HG03469 (cell line): ENCODE measurements around the gene GLI3.

Experiments used
- ATAC-seq: cut with Tn5 transposase; IDR thresholded peaks from one replicate; pipeline ENCODE4 v1.9.1; 2021; ENCODE audit warnings: mild to moderate bottlenecking, moderate library complexity, moderate number of reproducible peaks; ENCODE audit not compliant: unreplicated experiment

Gene GLI3

DNA sequence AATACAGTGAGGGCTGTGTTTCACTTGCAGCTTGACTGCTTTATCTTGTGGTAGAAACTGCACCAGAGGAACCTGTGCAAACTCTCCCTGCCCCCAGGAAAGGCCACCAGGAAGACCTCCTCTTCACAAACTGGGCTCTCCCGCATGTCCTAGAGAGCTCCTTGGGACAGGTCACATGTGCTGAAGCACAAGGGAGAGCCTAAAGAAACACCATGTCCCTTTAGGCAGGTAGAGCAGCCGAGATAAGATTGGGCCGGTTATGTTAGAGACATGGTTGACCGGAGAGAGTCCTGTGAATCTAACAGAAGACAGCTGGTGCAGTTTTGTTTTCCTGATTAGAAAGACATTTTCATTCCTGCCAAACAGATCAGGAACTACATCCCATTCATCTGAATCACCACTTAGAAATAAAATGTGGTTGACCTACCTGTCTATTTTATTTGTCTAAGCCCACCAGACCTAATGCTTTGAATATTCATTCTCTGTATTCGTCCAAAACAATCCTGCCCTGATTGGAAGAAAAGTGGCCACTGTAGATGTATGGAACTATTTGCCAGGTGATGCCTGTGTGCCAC lies 224.1 kb downstream of the GLI3 start:
- no peak for ATAC-seq

DNA sequence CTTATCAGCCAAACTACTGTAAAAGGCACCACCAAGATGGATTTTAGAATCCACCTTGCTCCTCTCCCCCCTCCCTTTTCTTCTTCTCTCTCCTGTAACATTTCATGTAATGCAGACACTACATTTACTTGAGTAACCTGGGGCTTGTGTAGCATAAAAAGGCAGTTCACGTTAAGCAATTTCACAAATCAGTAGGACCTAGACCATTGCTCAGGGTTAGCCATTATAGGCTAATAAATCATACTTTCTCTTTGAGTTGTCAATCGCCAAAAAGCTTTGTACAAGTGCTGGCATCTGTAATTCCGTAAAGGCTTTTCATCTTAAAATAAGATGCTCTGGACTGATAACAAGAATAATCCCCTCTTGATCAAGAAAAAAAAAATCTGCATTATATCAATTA lies 224.7 kb downstream of the GLI3 start:
- no peak for ATAC-seq

DNA sequence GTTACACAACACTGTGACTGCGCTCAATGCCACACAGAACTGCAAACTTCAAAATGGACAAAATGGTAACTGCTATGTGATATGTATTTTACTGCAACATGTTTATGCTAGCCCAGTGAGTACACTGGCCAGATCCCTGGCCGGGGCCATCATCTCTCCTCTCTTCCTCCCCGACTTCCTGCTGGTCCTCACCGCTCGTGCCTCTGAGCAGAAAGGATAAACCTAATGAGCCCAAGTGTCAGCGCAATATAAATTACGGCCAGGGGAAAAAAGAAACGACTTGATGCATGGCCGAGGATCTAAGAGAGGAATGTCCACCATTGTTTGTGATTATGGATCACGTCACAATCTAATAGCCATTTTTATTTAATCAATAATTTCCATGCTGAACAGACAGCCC lies 225.2 kb downstream of the GLI3 start:
- ATAC-seq, result no peak

DNA sequence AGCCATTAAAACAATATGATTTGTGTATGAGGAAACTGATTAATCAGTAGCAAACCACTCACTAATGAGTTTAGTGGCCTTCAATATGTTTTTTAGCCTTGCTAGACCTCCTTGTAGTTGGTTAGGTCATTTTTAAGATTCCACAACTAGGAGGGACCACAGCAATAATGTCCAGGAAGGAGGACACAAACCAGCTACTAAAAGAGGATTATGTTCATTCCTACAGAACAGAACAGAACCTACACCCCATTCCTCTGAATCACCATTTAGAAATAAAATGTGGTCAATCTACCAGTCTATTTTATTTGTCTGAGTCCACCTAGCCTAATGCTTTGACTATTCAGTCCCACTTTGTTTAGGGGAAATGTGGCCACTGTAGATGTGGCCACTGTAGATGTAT lies 226.3 kb downstream of the GLI3 start:
- no peak for ATAC-seq

DNA sequence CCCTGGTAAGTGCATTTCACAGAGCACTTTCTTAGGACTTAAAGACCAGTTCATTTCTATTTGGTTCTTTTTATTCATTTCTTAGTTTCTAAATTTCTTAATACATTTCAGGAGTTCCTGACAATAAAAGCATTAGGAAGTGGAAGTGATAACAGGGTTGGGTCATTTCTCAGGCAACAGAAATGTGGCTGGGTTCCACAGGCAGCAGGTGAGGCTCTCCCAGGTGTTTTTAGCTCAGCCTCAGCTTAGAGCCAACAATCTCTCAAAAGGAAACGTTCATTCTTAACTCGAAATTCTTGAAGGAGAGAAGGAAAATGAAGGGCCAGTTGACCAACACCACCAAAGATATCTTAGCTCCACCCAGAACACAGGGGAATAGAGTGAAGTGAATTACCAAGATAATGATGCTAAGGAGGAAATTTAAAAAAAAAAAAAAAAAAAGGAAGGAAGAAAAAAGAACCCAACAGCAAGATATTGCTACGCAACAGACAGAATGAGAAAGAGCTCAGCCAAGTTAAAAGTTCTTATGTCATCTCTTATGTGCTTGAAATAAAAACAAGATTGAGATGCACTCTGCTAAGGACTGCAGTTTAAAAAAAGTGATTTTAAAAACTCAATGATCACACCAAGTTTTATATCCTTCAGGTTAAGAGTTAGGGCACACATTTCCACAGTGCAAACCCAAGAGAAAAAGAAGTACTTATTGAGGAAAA lies 230.1 kb downstream of the GLI3 start:
- ATAC-seq, result no peak

DNA sequence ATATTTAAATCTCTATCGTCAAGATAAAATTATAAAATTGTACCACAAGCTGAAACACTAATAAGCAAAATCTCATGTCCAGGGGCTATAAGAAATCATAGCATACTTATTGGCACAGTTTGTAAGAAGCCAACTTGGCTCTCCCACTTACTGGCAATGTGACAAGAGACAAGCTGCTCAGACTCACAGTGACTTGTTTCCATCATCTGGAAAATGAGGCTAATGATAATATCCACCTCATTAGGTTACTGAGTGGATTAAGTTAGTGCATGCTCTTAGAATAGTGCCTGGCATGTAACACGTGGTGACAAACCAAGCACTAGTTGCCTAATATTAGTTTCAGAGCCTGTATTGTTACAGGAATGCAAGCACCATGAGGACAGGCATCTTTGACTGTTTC lies 234.4 kb downstream of the GLI3 start:
- ATAC-seq, result no peak

DNA sequence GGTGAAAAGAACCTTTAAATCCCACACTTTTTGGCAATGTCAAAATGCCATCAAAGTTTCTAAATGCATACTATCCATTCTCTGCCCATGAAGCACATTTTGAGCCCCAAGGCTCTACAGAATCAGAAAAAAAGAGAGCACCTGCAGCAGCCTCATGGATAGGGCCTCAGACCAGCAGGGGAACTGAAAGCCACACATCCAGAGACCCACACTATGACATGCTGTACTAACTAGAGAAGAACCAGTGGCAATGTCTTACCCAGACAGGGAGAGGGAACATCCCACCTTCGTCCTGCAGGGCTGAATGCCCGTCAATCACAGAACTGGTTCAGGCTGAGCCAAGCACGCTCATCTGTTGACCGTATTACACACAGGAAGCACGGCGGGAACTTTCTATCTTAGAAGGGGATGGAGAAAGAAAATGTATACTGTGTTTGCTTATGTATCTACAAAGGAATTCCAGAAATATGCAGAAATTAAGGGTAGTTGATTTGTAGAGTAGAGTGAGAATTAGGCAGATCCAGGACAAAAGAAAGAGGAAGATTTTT lies 237.2 kb downstream of the GLI3 start:
- no peak for ATAC-seq

DNA sequence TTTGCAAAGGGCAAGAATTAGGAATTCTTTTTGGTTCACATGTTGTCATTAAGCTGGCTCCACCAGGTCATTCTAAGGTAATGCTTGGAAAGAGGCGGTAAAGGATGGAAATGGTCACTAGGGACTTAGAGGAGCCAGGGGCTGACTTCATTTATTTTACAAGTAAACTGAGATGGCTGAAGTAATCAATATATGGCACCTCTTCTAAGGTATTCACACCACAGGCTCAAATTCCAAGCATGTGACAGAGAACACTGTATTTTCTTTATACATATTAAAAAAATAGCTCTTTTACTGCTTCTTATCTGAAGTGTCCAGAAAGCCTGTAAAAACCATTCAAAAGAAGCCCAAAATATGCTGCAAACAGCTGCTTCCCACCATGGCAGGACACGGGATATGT lies 239.0 kb downstream of the GLI3 start:
- ATAC-seq, result no peak

DNA sequence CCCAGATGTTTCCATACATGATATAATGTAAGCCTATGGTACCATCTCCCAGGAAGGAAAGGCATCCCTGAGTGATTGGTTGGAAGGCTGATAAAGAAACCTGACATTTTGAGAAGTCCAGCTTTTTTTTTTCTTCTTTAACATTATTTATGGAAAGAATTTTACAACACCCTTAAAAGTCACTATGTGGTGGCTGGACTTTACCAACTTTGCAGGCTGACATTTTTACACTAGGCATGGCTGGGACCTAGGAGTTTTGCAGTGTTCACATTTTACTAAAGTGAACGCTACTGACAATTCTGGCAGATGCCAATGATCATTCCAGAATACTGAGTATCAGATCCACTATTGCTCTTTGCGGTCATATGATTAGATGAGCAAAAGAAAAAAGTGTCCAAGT lies 239.9 kb downstream of the GLI3 start:
- ATAC-seq, result no peak

DNA sequence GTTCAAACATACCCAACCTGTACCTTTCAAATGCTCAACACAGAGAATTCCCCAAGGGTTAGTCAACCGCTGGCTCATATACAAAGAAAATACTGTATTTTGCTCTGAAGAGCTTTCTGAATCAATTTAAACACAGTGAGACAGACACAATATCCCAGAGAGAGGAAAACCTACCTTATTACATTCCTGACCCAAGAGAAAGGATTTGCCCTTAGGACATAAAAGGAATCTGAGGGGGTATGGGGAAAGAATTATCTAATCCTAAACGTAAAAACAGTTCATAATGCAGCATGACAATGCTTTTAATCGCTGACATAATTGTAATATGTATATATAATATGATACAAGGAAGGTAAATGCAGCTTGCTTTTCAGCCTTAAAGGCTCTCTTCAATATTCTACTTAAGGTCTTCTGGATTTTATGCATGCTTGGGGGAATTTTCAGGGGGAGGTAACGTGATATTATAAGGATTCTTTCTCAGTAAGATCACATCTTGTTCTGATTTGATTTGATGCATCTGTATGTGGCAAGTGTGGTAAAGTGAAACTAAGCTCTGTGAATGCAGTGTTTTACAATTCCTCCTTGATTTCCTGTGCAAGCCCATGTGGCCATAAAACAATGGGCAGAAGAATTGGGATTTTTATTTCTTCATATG lies 240.5 kb downstream of the GLI3 start:
- ATAC-seq, result no peak

DNA sequence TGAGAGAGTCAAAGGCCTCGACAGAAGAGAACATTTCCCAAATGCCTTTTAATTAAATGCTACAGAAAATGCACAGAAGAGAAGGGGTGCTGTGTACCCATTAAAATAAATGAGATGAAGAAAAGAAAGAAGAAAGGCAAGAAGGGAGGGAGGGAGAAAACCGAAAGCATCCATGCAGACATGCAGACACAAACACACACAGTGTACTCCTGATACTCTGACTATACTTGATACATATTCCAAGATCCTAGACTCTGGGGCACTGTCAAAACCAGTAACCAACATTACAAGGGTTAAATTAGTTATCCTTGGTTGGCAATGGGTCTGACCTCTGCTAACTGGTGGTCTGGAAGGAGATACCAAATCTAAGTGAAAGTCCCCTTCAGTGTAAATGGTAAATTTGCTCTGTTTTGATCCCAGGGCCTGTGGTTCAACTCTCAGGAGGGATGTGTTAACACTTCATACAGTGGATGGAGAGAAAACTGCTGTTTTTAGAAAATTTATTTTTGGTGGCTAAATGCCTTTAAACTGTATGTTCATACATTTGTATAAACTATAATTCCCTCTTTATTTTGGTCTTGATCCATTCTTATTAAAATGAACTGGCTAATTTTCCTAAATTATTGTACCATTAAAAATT lies 241.3 kb downstream of the GLI3 start:
- no peak for ATAC-seq

DNA sequence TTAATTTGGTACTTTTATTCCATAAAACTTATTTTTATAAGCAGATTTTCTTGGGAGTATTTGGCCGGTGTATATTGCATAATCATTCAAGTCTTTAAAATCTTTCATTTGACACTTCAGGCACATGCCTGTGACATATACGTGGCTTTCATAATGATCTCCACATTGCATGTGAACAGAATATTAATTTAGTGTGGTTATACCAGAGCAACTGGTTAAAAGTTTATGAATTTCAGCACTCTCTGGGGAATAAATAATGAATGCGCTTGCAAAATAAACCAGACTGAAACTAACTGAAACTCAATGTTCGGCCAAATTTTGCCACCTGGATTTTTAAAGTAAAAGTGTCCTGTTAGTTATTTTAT lies 242.3 kb downstream of the GLI3 start:
- ATAC-seq, result no peak

DNA sequence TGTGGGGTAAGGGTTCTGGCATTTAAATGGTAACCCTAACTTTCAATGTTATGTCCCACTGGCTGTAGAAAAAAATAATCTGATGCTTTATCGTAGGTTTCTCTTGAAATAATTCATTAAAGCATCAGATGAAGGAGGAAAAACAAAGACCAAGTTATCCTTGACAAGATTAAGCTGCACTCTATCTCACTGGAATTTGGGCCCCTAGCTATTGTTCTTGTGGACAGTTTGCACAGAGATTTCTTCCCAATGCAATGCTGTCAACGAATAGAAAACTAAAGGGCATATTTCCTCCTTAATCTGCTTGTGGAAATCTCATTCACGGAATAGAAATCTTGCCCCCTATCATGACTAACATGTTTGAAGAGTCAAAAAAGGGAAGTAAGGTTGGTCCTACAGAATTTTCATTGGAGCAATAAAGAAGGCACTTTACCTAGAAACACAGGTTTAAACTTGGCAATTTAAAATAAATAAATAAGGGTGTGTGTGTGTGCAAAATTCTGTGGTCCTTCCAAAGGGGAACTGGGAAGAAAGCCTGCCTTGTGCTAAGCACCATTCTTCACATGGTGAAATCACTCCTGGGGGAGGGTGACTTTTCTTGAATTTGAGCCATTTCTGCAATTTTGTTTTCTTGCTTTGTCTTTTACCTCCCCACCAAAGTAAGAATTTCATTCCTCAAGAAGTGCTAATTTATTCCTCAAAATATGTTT lies 242.8 kb downstream of the GLI3 start:
- no peak for ATAC-seq

DNA sequence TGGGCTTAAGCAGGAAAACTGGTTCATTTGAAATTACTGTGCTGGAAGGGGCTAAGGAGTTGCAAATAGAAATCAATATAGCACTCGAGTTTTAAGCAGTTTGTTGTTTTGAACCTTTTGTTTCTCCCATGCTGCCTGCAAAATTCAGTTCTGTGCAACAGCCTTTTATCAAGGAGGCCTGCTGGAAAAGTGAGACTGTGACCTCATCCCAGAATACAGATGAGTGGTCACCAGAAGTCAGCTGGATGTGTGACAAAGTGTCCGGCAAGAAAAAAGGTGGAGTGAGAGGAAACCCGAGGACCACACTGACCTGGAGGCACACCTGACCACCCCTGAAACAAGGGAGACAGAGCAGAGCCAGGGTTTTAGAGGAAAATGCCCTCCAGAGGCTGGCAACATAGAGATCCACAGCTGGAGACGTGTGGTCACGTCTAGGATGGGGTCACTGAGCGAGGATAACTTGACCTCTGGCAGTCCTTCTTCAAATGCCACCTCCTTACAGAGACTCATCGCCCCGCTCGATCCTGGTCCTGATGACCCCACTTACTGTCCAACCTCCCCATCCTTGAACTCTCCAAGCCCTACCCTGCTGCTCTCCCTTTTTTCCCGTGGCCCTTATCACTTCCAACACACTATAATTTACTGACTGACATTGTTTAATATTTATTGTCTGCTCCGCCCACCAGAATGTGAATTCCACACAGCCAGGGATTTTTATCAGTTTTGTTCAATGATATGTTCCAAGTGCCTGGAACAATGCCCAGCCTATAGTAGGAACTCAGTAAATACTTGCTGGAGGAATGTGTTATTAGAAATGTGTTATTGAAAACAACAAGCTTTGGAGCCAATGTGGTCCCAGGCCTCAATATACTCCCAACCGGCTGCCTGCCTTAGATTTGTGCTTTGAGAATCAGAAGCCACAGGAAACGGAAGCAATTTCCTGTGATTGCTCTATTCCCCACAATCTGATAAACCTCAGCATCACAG lies 243.8 kb downstream of the GLI3 start:
- ATAC-seq, result no peak

DNA sequence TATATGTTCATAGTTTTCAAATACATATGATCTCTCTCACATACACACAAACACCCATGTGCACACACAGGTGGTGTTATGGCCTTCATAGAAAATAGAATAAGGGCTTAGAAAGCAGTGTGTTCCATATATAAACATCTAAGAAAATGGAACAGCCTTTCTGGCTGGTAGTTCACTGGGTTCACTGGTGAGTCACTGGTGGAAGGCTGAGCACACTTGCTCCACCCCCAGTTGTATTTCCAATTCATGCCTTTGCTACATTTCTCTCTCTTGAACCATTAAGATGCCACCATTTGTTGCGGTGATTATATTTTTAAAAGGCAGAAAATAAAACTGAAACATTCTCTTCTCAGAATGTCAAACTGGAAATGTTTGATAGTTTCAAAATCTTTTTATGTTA lies 252.1 kb downstream of the GLI3 start:
- no peak for ATAC-seq

DNA sequence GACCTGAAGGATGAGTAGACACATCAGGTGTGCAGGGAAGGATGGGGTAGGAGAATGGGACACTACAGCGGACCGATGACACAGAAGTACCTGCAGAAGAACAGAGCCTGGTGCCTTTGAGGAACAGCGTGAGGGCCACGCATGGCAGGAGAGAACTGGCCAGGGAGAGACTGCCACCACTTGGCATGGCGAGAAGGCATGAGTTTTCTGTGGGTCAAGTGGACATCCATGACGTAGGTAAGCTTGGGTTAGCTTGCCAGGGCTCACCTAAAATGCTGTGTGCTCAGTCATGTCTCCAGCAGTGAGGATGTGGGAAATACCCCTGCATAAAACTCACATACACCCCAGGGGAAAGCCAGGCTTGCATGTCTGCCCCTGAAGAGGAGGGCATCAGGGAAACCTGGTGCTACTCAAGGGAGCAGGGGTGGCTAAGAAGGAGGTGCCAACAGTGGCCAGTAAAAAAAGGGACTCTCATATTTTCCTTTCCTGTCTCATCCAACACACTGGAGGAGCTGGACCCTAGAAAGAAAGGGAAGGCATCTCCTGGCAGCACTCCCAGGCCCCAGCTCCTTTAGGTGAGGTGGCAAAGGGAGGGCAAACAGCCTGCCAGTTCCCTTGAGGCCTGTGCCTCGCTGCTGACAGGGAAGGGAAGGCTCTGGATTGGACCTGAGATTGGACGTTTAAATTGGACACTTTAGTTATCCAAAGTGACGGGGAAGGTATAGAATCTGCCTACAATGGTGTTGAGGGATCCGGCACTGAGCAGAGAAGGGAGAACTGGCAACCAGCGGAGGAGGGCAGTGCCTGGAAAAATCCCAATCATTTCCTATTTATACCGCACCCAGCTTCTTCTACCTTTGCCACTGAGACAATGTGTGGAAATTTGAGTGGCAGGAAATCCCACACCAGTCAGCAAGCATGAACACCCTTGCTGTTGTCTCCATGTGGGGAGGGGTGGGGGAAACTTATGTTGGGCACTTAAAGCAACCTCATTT lies 255.7 kb downstream of the GLI3 start:
- ATAC-seq, result no peak

DNA sequence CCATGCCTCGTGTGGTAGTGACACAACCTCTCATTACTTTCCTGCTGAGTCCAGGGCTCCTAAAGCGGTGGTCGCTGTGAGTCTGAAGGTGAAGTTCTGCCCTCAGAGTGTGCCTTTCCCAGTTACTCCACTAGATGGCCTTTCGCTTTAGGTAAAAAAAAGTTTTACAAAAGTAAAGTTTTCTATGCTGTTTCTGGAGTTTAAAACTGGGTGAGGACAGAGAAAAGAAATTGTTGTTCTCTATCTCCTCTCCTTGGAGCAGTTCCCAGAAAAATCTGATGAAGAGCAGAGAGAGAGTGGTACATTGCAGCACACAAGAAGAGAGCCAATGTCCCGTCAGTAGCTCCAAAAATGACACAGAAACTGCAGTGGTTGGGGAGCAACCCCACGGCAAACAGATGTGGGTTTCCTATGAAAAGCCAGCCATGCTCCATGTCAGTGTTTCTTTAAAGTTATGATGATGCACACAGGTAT lies 257.1 kb downstream of the GLI3 start:
- ATAC-seq, result no peak

DNA sequence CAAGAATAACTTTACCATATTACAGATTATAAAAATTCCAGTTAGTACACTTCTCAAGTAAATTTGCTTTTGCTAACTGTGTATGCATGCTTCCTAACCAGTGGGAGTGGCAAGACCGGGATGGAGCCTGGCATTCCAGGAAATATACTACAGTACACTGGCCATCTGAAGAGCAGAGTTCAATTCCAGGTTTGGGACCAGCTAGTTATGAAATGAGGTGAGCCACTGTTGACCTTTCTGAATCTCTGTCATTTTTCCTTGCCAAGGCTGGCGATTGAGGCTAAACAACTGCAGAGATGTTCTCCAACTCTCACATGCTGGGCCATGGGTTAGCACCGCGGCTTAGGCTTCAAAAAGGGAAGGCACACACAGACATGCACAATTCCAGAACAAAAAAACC lies 258.2 kb downstream of the GLI3 start:
- no peak for ATAC-seq

DNA sequence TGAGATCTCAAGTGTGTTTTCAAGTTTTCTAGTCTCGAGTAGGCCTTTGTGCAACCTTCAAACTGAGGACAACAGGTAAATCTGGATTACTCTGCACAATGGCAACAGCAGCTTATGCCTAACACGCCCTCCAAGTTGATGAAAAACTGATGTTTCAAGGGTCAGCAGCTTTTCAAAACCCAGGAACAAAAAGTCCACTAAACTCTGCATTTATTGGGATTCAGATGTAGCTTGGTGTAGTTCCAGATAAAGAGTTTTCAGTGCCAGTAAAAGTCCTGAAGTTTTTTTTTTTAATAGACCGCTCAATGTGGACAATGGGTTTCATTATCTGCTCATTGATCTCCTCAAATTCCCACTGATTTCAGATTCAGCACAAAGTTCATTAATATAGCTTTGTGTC lies 259.3 kb downstream of the GLI3 start:
- ATAC-seq, result no peak
